GM18873 (cell line): ENCODE data around the gene PDGFC.

ENCODE experiments used
- ATAC-seq: cut with Tn5 transposase; IDR thresholded peaks from one replicate; pipeline ENCODE4 v1.9.1; 2021; ENCODE audit warnings: mild to moderate bottlenecking, moderate library complexity, moderate number of reproducible peaks; ENCODE audit not compliant: unreplicated experiment, low FRiP score

The PDGFC gene

DNA sequence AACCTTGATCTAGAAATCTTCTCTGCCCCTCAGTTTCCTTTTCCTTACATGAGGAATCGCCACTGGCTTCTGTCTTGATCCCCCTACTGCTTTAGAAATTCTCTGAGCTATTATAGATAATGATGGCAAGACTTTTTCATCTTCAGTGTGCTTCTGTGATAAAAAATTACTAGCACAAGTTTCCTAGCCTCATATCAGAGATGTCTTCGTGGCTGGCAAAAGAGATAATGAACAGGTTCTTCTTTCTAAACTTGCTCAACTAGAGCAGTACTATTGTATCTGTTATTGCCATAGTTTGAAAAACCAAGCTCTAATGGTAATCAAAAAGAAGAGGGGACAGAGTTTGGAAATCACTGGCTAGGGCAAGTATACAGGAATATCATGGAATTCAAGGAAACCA lies 4.1 kb upstream of the PDGFC start:
- no peak for ATAC-seq

GRCh38 chr4:156974264-156974663 lies 2.7 kb upstream of the PDGFC start:
- ATAC-seq, result no peak

GRCh38 chr4:156972379-156973015 lies 898 bp upstream of the PDGFC start:
- ATAC-seq, result no peak

DNA sequence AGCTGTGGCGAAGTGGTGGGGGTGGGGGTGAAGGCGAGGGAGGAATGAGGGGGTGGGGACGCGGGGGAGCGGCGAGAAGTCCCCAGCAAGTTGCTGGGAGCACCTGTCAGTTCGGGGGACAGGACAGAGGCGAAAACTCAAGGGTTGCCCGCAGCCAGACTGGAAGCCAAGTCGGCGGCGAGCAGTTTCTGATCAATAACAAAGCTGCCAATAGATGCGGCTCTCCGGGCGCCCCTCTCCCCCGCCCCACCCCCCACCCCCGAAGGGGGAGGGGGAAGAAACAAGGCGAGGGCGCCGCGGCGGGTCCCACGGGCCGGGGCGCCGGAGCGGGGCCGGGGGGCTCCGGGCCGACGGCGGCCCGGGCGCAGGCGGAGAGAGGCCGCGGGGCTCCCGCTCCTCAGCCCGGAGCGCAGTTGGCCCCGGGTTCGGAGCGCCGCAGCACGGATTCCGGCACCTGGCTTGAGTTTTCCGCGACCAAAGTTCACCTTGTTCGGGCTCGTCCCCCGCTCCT lies 379 bp downstream of the PDGFC start:
- ATAC-seq, result no peak

- no peak for ATAC-seq
Observed at GRCh38 chr4:156970501-156971164, 966 bp downstream of the PDGFC start.

- no peak for ATAC-seq
Observed at GRCh38 chr4:156969911-156970310, 1.7 kb downstream of the PDGFC start.

DNA sequence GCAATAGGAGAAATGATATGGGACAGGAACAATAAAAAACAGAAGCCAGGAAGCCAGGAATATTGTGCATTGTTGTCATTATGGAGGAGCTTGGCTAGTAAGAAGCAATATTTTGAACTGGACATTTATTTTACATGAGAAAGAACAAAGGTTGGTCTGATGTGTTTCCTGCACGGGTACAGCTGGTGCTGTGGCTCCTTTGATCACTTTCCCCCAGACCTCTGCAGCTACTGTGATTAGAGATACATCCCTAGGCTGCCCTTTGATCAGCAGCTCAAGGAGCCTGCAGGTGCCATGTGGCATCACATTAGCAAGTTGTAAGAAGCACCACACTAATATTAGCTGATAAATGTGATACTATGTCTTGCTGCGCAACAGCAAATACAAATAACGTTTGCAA lies 2.5 kb downstream of the PDGFC start:
- no peak for ATAC-seq

DNA sequence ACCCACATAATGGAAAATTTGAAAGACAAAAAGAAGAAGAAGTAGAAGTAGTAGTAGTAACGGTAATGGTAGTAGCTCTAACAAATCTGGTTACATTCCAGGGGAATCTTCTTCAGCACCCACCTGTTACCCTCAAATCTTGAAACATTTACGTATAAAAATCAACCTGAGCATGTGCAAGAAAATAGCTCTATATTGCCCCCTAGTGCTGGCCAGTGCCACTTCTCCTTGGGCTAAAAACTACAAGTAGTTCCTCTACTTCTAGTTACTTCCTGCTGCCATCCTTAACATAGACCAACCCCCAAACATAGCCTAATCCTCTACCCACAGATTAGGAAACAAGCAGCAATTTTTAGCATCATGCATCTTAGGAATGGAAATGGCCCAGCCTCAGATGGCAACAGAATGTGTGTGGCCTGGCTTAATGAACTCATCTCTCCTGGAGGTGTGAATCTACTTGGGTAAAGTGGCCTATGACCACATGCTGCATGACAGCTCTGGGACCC lies 3.1 kb downstream of the PDGFC start:
- ATAC-seq, result peak; percentile 70

- no peak for ATAC-seq
Observed at GRCh38 chr4:156966836-156967235, 4.8 kb downstream of the PDGFC start.

DNA sequence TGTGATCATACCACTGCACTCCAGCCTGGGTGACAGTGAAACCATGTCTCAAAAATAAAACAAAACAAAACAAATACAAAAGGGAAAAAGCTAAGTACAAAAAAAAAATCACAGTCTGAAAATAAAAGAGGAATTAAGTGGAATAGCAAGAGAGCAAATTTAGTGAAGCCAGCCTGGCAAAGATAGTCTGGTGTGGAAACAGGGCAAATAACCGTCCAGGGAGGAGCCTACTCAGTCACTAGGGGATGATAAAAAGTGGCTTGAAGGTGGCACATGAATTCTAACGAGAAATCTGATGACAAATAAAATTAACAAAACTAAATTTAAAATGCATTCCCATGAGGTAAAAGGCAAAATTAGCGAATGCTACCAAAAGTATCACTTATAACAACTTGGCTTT lies 8.2 kb downstream of the PDGFC start:
- no peak for ATAC-seq

DNA sequence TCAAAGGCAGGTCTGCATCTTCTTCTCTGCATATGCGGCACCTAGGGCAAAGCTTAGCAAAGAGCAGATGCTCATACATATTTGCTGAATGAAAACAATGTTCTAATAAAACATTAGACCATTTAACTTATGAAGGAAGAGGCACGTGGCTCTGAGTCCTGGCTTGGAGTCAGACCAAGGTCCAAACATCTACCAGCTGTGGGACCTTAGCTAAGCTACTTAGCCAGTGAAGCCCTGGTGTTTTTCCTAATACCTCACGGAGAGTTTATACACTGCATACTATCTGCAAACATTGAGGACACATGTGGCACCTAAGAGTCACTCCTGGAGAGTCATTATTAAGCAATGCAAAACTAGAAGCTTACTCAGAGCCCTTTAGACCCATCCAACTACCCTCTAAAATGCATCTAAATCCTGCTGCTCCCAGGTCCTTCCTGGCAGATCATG lies 9.0 kb downstream of the PDGFC start:
- ATAC-seq, result no peak

DNA sequence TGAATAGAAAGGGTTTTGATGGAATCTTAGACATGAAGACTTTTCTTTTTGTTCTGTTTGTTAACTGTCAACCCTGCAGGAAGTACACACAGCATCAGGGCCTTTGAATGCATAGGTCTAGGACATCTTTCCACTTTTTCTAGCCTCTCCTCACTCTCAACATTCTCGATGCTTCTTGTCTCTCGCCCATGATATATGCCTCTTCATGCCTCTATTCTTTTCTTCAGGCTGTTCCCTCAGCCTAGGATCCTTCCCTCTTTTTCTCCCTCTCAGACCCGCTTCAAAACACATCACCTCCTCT lies 9.6 kb downstream of the PDGFC start:
- ATAC-seq, result no peak

- ATAC-seq, result no peak
Observed at GRCh38 chr4:156961196-156962057, 10.2 kb downstream of the PDGFC start.

GRCh38 chr4:156959298-156959702 lies 12.3 kb downstream of the PDGFC start:
- no peak for ATAC-seq

DNA sequence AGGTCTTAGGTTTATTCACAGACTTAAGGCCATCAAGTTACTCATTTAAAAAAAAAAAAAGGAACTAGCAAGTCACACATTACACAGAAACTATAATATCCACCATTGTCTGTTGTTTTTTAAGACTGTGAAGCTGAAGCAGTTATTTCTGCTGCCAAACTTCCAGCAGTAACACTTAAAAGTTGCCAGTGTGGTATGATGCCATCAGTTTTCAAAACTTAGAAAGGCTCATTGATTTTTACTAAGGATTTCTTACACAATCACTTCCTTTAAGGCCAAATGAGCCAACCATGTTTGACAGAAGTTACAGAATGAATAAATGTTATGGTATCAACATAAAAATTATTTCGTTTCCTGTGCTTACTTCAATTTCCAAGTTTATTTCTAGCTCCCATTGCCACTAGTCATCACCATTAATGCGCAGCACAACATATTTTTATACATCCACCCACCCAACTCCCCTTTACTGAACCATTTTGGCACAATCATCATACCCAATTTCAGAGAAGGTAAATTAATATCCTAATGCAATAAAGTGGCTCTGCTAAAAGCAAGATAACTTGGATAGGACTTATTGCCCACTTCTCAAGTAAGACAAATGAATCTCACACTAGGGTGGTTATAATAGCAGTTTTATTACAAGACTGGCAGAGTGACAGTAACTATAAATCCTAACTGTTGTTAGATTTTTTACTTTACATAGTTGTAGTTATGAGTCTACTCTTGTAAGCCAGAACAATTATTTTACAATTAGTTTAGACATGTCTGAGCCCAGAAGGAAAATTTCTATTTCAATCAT lies 13.1 kb downstream of the PDGFC start:
- no peak for ATAC-seq

DNA sequence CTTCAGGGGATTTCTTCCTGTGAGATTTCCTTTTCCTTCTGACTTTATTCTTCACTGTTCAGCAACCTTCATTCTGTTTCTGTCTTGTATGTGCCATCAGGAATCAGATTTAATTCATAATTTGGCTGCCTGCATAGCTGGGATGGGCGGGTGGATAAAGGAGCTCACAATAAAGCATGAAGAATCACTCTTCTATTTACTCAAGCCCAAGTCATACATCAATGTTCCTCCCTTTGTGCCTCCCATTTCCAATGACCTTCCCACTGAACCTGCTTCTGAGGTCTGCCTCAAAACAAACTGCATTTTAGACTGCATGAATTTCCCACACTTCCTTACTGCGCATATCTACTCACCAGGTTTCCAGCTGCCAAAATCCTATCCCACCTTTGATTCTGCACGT lies 14.0 kb downstream of the PDGFC start:
- no peak for ATAC-seq

DNA sequence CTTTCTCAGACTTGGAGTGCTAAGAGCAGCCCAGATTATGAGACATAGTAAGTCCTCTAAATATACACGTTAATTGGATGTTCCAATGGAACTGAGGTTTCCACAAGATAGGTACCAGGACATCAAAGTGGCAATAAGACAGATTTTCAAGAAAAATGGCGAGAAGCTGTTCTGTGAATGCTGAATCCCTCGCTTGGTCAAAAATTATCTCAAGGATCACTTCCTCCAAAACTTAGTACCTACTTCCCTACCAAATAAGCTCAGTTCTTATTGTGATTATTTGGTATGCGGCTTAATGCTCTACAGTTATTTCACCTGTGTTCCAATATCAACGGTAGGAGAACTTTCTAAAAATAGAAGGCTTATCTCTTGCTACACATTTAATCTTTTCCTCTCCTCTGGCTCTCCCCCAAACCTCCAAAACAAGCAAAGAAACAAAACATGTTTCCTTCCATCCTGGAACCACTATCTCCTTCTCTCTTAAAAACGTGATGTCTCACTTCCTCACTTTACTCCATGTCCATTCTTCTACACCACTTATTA lies 14.7 kb downstream of the PDGFC start:
- no peak for ATAC-seq

DNA sequence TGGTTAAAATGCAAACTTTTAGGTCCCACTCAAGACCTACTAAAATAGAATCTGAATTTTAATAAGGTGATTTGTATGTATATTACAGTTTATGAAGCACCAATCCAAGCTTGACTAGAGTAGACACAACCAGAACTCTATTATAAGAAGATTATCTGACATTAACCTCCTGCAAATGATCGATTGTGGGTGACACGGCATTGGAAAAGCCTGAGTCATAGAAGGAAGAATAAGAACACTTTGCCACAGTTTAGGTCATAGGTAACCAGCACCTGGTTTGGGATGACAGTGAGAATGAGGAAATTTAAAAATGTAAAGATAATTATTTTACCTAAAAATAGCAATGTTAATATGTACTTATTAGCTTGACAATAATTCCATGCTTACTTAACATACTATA lies 15.2 kb downstream of the PDGFC start:
- ATAC-seq, result no peak

- no peak for ATAC-seq
Observed at GRCh38 chr4:156954587-156954986, 17.0 kb downstream of the PDGFC start.

GRCh38 chr4:156953951-156954350 lies 17.6 kb downstream of the PDGFC start:
- ATAC-seq, result no peak
